ENCODE measurements around the gene GPS1. TPM values are rescaled to one million over a fixed set of nuclear protein-coding genes. Genes with fewer than 3 reads are reported as not detected.
A peak's percentile ranks its signal among the peaks of the same experiment; 100 is the strongest.

GPS1 gene
- polyA plus RNA-seq, 1 donor = 97.1 TPM

- H3K9me3 ChIP-seq (ENCODE audit: control insufficient read depth, low read depth, low read length) = no peaks in the 10 kb centered on the region
- no CpG with 5 or more reads among the region's 25 CpGs for WGBS (ENCODE audit: insufficient coverage, low lambda C conversion rate)
- H3K36me3 ChIP-seq (ENCODE audit: control insufficient read depth, insufficient read depth, low read length) = peaks cover 20% of the 10 kb centered on the region
- no peak overlapping the region for H3K27ac ChIP-seq (ENCODE audit: low read length)
- H3K27me3 ChIP-seq (ENCODE audit: control insufficient read depth, insufficient read depth, low read length) = no peaks in the 10 kb centered on the region
- peak; percentile 53 to 54 for DNase-seq
- peaks cover 23% of the 10 kb centered on the region for H3K4me1 ChIP-seq (ENCODE audit: control insufficient read depth, insufficient read depth, low read length)
- H3K4me3 ChIP-seq (ENCODE audit: low read length) = peak overlapping the region; percentile 97
Measured at GRCh38 chr17:82021107-82021899, 30.4 kb upstream of the GPS1 start.

- Histone ChIP-seq H3K4me1 (ENCODE audit: control insufficient read depth, insufficient read depth, low read length) (peaks cover 23% of the 10 kb centered on the region), H3K36me3 (ENCODE audit: control insufficient read depth, insufficient read depth, low read length) (peaks cover 22% of the 10 kb centered on the region), H3K4me3 (ENCODE audit: low read length) (peak overlapping the region; percentile 97), H3K27me3 (ENCODE audit: control insufficient read depth, insufficient read depth, low read length) (no peaks in the 10 kb centered on the region), H3K27ac (ENCODE audit: low read length) (no peak overlapping the region), H3K9me3 (ENCODE audit: control insufficient read depth, low read depth, low read length) (no peaks in the 10 kb centered on the region)
- DNase-seq = peak in 1 of 2 donors; percentile 22
- WGBS (ENCODE audit: insufficient coverage, low lambda C conversion rate) = no CpG with 5 or more reads among the region's 10 CpGs
Measured at GRCh38 chr17:82021900-82022309, 29.8 kb upstream of the GPS1 start.

- no peak within 1 kb of the TSS for H3K27ac ChIP-seq (ENCODE audit: low read length)
- no peaks in the 10 kb centered on the region for H3K27me3 ChIP-seq (ENCODE audit: control insufficient read depth, insufficient read depth, low read length)
- DNase-seq = no peak
- no peaks in the 10 kb centered on the region for H3K9me3 ChIP-seq (ENCODE audit: control insufficient read depth, low read depth, low read length)
- peaks cover 27% of the 10 kb centered on the region for H3K36me3 ChIP-seq (ENCODE audit: control insufficient read depth, insufficient read depth, low read length)
- peak within 1 kb of the TSS; percentile 97 for H3K4me3 ChIP-seq (ENCODE audit: low read length)
- peaks cover 23% of the 10 kb centered on the region for H3K4me1 ChIP-seq (ENCODE audit: control insufficient read depth, insufficient read depth, low read length)
- WGBS (ENCODE audit: insufficient coverage, low lambda C conversion rate) = no CpG with 5 or more reads among the region's 64 CpGs
Measured at GRCh38 chr17:82022310-82022980, 29.3 kb upstream of the GPS1 start, which contains the start of gene CENPX. Gene CENPX (minus strand): TSS chr17:82022878. CDS start chr17:82022861, 17 bp downstream.

- H3K36me3 ChIP-seq (ENCODE audit: control insufficient read depth, insufficient read depth, low read length) = peaks cover 26% of the 10 kb centered on the region
Measured at GRCh38 chr17:82022981-82023446, 28.7 kb upstream of the GPS1 start, which contains the start of gene LRRC45. Gene LRRC45 (plus strand): TSS chr17:82023305. CDS start chr17:82023644, 339 bp downstream.

GRCh38 chr17:82023447-82024241 is 28.1 kb upstream of the GPS1 start:
- H3K4me1 ChIP-seq (ENCODE audit: control insufficient read depth, insufficient read depth, low read length) = peaks cover 23% of the 10 kb centered on the region
- WGBS (ENCODE audit: insufficient coverage, low lambda C conversion rate) = no CpG with 5 or more reads among the region's 55 CpGs
- no peaks in the 10 kb centered on the region for H3K27me3 ChIP-seq (ENCODE audit: control insufficient read depth, insufficient read depth, low read length)
- no peak overlapping the region for H3K27ac ChIP-seq (ENCODE audit: low read length)
- peaks cover 26% of the 10 kb centered on the region for H3K36me3 ChIP-seq (ENCODE audit: control insufficient read depth, insufficient read depth, low read length)
- H3K9me3 ChIP-seq (ENCODE audit: control insufficient read depth, low read depth, low read length) = no peaks in the 10 kb centered on the region
- H3K4me3 ChIP-seq (ENCODE audit: low read length) = peak overlapping the region; percentile 58
- DNase-seq = peak in 1 of 2 donors; percentile 38

More at GRCh38 chr17:82022981-82023446, 28.7 kb upstream of the GPS1 start, which contains the start of gene LRRC45:
- Histone ChIP-seq H3K4me3 (ENCODE audit: low read length) (peak within 1 kb of the TSS; percentile 97), H3K9me3 (ENCODE audit: control insufficient read depth, low read depth, low read length) (no peaks in the 10 kb centered on the region), H3K4me1 (ENCODE audit: control insufficient read depth, insufficient read depth, low read length) (peaks cover 23% of the 10 kb centered on the region), H3K27me3 (ENCODE audit: control insufficient read depth, insufficient read depth, low read length) (no peaks in the 10 kb centered on the region), H3K27ac (ENCODE audit: low read length) (no peak within 1 kb of the TSS)
- peak; percentile 100 for DNase-seq
- WGBS (ENCODE audit: insufficient coverage, low lambda C conversion rate) = no CpG with 5 or more reads among the region's 42 CpGs

- DNase-seq = no peak
- Histone ChIP-seq H3K4me1 (ENCODE audit: control insufficient read depth, insufficient read depth, low read length) (peaks cover 23% of the 10 kb centered on the region), H3K27me3 (ENCODE audit: control insufficient read depth, insufficient read depth, low read length) (no peaks in the 10 kb centered on the region), H3K36me3 (ENCODE audit: control insufficient read depth, insufficient read depth, low read length) (peaks cover 25% of the 10 kb centered on the region), H3K4me3 (ENCODE audit: low read length) (no peak overlapping the region), H3K27ac (ENCODE audit: low read length) (no peak overlapping the region), H3K9me3 (ENCODE audit: control insufficient read depth, low read depth, low read length) (no peaks in the 10 kb centered on the region)
- no CpG with 5 or more reads among the region's 17 CpGs for WGBS (ENCODE audit: insufficient coverage, low lambda C conversion rate)
Measured at GRCh38 chr17:82024859-82025258, 26.8 kb upstream of the GPS1 start.

- no peaks in the 10 kb centered on the region for H3K9me3 ChIP-seq (ENCODE audit: control insufficient read depth, low read depth, low read length)
- H3K4me3 ChIP-seq (ENCODE audit: low read length) = no peak overlapping the region
- no CpG with 5 or more reads among the region's 25 CpGs for WGBS (ENCODE audit: insufficient coverage, low lambda C conversion rate)
- no peak for DNase-seq
- H3K4me1 ChIP-seq (ENCODE audit: control insufficient read depth, insufficient read depth, low read length) = peaks cover 23% of the 10 kb centered on the region
- H3K27ac ChIP-seq (ENCODE audit: low read length) = no peak overlapping the region
- H3K27me3 ChIP-seq (ENCODE audit: control insufficient read depth, insufficient read depth, low read length) = no peaks in the 10 kb centered on the region
- H3K36me3 ChIP-seq (ENCODE audit: control insufficient read depth, insufficient read depth, low read length) = peaks cover 25% of the 10 kb centered on the region
Measured at GRCh38 chr17:82025401-82026107, 26.1 kb upstream of the GPS1 start.

GRCh38 chr17:82028246-82028645 is 23.5 kb upstream of the GPS1 start:
- no peak for DNase-seq
- peaks cover 3% of the 10 kb centered on the region for H3K9me3 ChIP-seq (ENCODE audit: control insufficient read depth, low read depth, low read length)
- H3K27ac ChIP-seq (ENCODE audit: low read length) = no peak overlapping the region
- peaks cover 25% of the 10 kb centered on the region for H3K36me3 ChIP-seq (ENCODE audit: control insufficient read depth, insufficient read depth, low read length)
- H3K27me3 ChIP-seq (ENCODE audit: control insufficient read depth, insufficient read depth, low read length) = peaks cover 6% of the 10 kb centered on the region
- H3K4me3 ChIP-seq (ENCODE audit: low read length) = no peak overlapping the region
- no CpG with 5 or more reads among the region's 13 CpGs for WGBS (ENCODE audit: insufficient coverage, low lambda C conversion rate)
- H3K4me1 ChIP-seq (ENCODE audit: control insufficient read depth, insufficient read depth, low read length) = peaks cover 19% of the 10 kb centered on the region

GRCh38 chr17:82028966-82029365 is 22.7 kb upstream of the GPS1 start:
- Histone ChIP-seq H3K4me3 (ENCODE audit: low read length) (no peak overlapping the region), H3K4me1 (ENCODE audit: control insufficient read depth, insufficient read depth, low read length) (peaks cover 16% of the 10 kb centered on the region), H3K9me3 (ENCODE audit: control insufficient read depth, low read depth, low read length) (peaks cover 3% of the 10 kb centered on the region), H3K27ac (ENCODE audit: low read length) (no peak overlapping the region), H3K27me3 (ENCODE audit: control insufficient read depth, insufficient read depth, low read length) (peaks cover 6% of the 10 kb centered on the region), H3K36me3 (ENCODE audit: control insufficient read depth, insufficient read depth, low read length) (peaks cover 25% of the 10 kb centered on the region)
- no peak for DNase-seq
- WGBS (ENCODE audit: insufficient coverage, low lambda C conversion rate) = no CpG with 5 or more reads among the region's 9 CpGs

All from large intestine (tissue), 3 donors.